Subcutaneous preadipocyte (primary cell): Measurements from ENCODE around the gene OR5AP2. TPM values are rescaled to one million over a fixed set of nuclear protein-coding genes. Genes with fewer than 3 reads are reported as not detected.

Source experiments
- small RNA-seq: library from RNA; depleted of rRNA; stranded (forward); fragments of <200 nt; gene quantifications from one replicate; pipeline ENCODE3, GENCODE V24; 2012
- total RNA-seq: library from RNA; depleted of rRNA; stranded (reverse); fragments of >200 nt; gene quantifications from 2 replicates; pipeline ENCODE4 v1.2.3, GENCODE V29; 2012

Gene OR5AP2
- total RNA-seq: not detected in 2 replicates

GRCh38 chr11:56642339-56642738 lies at the start of gene OR5AP2:
Gene OR5AP2, minus strand, starts transcription at chr11:56642439. Its CDS starts 0 bp downstream, at chr11:56642439.

GRCh38 chr11:56663386-56663785 lies 21.1 kb upstream of the OR5AP2 start, which contains the start of gene OR5AR1:
Gene OR5AR1, plus strand, starts transcription at chr11:56663686. Its CDS starts 0 bp downstream, at chr11:56663686.

Small RNA genes lying within 50 kb of the gene (small RNA-seq; reads per million reads assigned to genes)
- gene AP004245.1: not detected

Other genes with a start within 250 kb of the OR5AP2 start
- not detected in 2 replicates for gene OR5AL1, start 229.7 kb downstream of the OR5AP2 start, total RNA-seq
- not detected in 2 replicates for gene OR5M3, start 169.1 kb downstream of the OR5AP2 start, total RNA-seq
- gene OR5M8, start 151.1 kb downstream of the OR5AP2 start, total RNA-seq: not detected in 2 replicates
- gene OR5M11, start 99.2 kb downstream of the OR5AP2 start, total RNA-seq: not detected in 2 replicates
- gene OR5M10, start 64.7 kb downstream of the OR5AP2 start, total RNA-seq: not detected in 2 replicates
- gene OR5M1, start 27.6 kb downstream of the OR5AP2 start, total RNA-seq: not detected in 2 replicates
- gene OR5AR1, start 21.2 kb upstream of the OR5AP2 start, total RNA-seq: not detected in 2 replicates
- gene OR9G1, start 56.7 kb upstream of the OR5AP2 start, total RNA-seq: not detected in 2 replicates
- gene OR9G4, start 106.3 kb upstream of the OR5AP2 start, total RNA-seq: not detected in 2 replicates